ENCODE measurements around the gene PEX19.
A peak's percentile ranks its signal among the peaks of the same experiment; 100 is the strongest.

PEX19 gene

GRCh38 chr1:160238408-160238807 lies 46.5 kb downstream of the PEX19 start:
- no peaks in the 10 kb centered on the region for H3K27me3 ChIP-seq (ENCODE audit: insufficient read depth, poor library complexity, severe bottlenecking)
- TF ChIP-seq POLR2AphosphoS5 (IDR thresholded peaks at IDR 0.05; ENCODE audit: low read depth): no peak
- no peak for TF ChIP-seq CTCF (IDR thresholded peaks at IDR 0.05; ENCODE audit: insufficient read depth, low read length)
- no peak for TF ChIP-seq GABPA (IDR thresholded peaks at IDR 0.05; ENCODE audit: low read depth)
- peak in 1 of 2 experiments; percentile 37 for DNase-seq (ENCODE audit: low read depth in 1 of 2, low spot score in 1 of 2)
- H3K27ac ChIP-seq (replicated peaks): no peak overlapping the region
- no peak overlapping the region for H3K4me3 ChIP-seq (replicated peaks; ENCODE audit: insufficient read depth, low read length)

DNA sequence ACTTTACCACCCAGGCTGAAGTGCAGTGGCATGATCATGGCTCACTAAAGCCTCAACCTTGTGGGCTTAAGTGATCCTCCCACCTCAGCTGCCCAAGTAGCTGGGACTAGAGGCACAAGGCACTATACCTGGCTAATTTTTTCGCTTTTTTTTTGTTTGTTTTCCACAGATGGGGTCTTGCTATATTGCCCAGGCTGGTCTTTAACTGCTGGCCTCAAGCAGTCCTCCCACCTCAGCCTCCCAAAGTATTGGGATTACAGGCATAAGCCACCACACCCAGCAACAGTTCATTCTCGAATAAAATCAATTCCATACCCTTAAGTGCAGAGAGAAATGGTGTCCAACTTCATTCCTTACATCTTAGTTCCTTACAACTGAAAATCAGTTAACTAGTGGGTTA lies 47.4 kb downstream of the PEX19 start:
- TF ChIP-seq GABPA (IDR thresholded peaks at IDR 0.05; ENCODE audit: low read depth) (no peak), CTCF (IDR thresholded peaks at IDR 0.05; ENCODE audit: insufficient read depth, low read length) (no peak), POLR2AphosphoS5 (IDR thresholded peaks at IDR 0.05; ENCODE audit: low read depth) (no peak), SPI1 (IDR thresholded peaks at IDR 0.05; ENCODE audit: borderline replicate concordance, low read depth) (no peak)
- TF ChIP-seq, protein P1, sequence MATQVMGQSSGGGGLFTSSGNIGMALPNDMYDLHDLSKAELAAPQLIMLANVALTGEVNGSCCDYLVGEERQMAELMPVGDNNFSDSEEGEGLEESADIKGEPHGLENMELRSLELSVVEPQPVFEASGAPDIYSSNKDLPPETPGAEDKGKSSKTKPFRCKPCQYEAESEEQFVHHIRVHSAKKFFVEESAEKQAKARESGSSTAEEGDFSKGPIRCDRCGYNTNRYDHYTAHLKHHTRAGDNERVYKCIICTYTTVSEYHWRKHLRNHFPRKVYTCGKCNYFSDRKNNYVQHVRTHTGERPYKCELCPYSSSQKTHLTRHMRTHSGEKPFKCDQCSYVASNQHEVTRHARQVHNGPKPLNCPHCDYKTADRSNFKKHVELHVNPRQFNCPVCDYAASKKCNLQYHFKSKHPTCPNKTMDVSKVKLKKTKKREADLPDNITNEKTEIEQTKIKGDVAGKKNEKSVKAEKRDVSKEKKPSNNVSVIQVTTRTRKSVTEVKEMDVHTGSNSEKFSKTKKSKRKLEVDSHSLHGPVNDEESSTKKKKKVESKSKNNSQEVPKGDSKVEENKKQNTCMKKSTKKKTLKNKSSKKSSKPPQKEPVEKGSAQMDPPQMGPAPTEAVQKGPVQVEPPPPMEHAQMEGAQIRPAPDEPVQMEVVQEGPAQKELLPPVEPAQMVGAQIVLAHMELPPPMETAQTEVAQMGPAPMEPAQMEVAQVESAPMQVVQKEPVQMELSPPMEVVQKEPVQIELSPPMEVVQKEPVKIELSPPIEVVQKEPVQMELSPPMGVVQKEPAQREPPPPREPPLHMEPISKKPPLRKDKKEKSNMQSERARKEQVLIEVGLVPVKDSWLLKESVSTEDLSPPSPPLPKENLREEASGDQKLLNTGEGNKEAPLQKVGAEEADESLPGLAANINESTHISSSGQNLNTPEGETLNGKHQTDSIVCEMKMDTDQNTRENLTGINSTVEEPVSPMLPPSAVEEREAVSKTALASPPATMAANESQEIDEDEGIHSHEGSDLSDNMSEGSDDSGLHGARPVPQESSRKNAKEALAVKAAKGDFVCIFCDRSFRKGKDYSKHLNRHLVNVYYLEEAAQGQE (IDR thresholded peaks at IDR 0.05; ENCODE audit: insufficient replicate concordance, low read depth): no peak
- Histone ChIP-seq H3K4me3 (replicated peaks; ENCODE audit: insufficient read depth, low read length) (no peak overlapping the region), H3K27me3 (ENCODE audit: insufficient read depth, poor library complexity, severe bottlenecking) (no peaks in the 10 kb centered on the region), H3K27ac (replicated peaks) (no peak overlapping the region)
- DNase-seq (ENCODE audit: low read depth in 1 of 2, low spot score in 1 of 2): no peak

- no peaks in the 10 kb centered on the region for H3K27me3 ChIP-seq (ENCODE audit: insufficient read depth, poor library complexity, severe bottlenecking)
- TF ChIP-seq, protein P1 (IDR thresholded peaks at IDR 0.05; ENCODE audit: insufficient replicate concordance, low read depth): no peak
- TF ChIP-seq CTCF (IDR thresholded peaks at IDR 0.05; ENCODE audit: insufficient read depth, low read length): no peak
- H3K4me3 ChIP-seq (replicated peaks; ENCODE audit: insufficient read depth, low read length): no peak overlapping the region
- DNase-seq (ENCODE audit: low read depth in 1 of 2, low spot score in 1 of 2): no peak
- H3K27ac ChIP-seq (replicated peaks): no peak overlapping the region
These were observed 48.1 kb downstream of the PEX19 start for GRCh38 chr1:160236806-160237205.

DNA sequence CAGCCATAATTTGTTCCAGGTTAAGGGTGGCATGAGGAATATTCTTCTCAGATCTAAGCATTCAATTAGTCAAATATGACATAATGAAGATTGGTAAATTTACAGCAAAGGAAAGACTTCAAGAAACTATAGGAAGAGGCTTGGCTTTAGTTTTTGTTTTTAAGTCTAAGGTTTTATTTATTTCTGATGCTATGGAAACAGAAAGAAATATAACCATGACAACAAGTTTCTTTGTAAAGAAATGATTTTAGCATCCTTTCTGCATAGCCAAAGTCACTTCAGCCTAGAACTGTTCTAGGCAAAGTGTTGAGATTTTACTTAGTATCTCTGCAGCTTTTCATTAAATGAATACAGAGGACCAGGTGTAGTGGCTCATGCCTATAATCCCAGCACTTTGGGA lies 52.0 kb downstream of the PEX19 start:
- DNase-seq (ENCODE audit: low read depth in 1 of 2, low spot score in 1 of 2): no peak
- TF ChIP-seq CTCF (IDR thresholded peaks at IDR 0.05; ENCODE audit: insufficient read depth, low read length) (no peak), SPI1 (IDR thresholded peaks at IDR 0.05; ENCODE audit: borderline replicate concordance, low read depth) (no peak), GABPA (IDR thresholded peaks at IDR 0.05; ENCODE audit: low read depth) (no peak), POLR2AphosphoS5 (IDR thresholded peaks at IDR 0.05; ENCODE audit: low read depth) (no peak)
- TF ChIP-seq, protein P1 (IDR thresholded peaks at IDR 0.05; ENCODE audit: insufficient replicate concordance, low read depth): no peak
- Histone ChIP-seq H3K4me3 (replicated peaks; ENCODE audit: insufficient read depth, low read length) (no peak overlapping the region), H3K27me3 (ENCODE audit: insufficient read depth, poor library complexity, severe bottlenecking) (no peaks in the 10 kb centered on the region), H3K27ac (replicated peaks) (no peak overlapping the region)

Measured in HL-60 (cell line).